Raji (cell line): Measurements from ENCODE around the gene ZNF215.

ENCODE experiments used
- POLR2A ChIP-seq: IDR thresholded peaks from 2 replicates; pipeline ENCODE4 v1.6.1; 2011; ENCODE audit warnings: low read depth, low read length, control low read depth; ENCODE audit not compliant: insufficient read depth

ZNF215 gene

DNA sequence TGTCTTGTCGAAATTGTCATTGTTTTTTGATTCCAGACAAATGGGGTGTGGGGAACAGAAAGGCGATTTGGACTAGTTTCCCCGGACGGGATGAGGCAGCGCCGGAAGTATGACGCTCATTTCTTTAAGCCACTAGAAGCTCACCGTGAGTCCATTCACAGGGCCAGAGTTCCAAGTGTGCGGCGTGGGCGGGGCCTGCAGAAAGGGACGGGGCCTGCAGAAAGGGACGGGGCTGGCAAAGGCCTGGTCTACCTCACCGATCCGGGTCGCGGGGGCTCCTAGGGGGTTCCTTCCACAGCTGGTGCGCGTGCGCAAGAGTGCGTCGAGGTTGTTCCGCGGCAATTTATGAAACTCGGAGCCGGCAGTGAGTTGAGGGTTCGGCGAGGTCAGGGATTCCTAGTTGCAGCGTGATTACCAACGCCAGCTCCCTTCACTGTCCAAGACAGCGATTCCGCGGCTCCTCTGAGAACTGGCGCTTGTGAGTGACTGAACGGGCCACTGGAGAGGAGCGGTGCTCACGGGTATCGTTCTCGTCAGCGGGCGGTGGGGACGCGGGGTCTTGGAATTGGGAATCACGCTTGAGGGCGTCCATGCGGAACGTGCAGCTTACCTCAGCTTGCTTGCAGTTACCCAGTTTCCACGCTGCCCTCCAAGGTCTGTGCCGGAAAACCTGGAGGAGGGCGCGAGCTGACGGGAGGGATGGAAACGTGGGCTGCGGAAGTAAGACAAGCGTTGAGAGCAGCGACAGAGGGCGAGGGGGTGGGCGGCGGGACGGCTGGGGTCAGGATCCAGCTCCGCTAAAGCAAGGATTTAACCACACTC lies at the start of gene ZNF215:
ZNF215 (plus strand) TSS at position 219 of the 822 bp plus-strand sequence. CDS start 5,847 bp downstream, outside the sequence.
- peak; percentile 61 for TF ChIP-seq POLR2A

DNA sequence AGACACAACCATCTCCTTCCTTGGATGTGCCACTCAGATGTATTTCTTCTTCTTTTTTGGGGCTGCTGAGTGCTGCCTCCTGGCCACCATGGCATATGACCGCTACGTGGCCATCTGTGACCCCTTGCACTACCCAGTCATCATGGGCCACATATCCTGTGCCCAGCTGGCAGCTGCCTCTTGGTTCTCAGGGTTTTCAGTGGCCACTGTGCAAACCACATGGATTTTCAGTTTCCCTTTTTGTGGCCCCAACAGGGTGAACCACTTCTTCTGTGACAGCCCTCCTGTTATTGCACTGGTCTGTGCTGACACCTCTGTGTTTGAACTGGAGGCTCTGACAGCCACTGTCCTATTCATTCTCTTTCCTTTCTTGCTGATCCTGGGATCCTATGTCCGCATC lies 49.3 kb upstream of the ZNF215 start:
- no peak for TF ChIP-seq POLR2A

DNA sequence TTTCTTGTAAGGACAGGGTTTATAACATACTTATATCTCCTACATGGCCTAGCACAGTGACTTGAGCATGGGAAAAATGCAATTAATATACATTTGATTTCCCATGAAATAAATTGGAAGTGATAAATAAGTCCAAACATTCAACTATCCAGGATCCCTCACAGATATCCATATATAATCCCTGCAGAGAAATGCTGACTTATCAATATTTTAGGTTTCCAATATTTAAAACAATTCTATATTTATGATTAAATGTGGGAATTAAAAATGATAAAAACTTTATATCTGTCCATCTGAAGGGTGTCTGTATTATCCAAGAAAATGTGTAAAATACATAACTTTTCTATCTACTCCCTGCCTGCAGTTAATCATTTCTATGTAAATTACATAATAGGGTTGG lies 43.5 kb upstream of the ZNF215 start:
- no peak for TF ChIP-seq POLR2A

GRCh38 chr11:6888830-6889229 lies 37.4 kb upstream of the ZNF215 start:
- no peak for TF ChIP-seq POLR2A

DNA sequence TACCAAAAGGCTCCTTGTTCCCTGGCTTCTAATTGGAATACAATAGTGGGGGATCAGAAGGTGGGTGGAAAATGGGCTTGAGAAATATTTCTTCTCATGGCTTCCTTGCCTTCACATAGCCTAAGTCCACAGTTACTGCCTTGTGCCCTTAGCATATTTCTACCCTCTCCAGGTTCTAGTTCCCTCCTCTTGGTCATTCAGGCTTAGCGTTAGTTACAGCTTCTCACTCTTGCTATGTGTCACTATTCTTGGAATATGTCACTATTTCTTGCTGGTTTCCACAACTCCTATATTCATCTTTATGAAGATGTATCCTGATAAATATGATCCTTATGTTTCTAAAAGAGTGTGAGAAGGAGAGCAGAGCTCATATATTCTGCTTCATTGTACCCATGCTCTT lies 36.4 kb upstream of the ZNF215 start:
- TF ChIP-seq POLR2A: no peak

DNA sequence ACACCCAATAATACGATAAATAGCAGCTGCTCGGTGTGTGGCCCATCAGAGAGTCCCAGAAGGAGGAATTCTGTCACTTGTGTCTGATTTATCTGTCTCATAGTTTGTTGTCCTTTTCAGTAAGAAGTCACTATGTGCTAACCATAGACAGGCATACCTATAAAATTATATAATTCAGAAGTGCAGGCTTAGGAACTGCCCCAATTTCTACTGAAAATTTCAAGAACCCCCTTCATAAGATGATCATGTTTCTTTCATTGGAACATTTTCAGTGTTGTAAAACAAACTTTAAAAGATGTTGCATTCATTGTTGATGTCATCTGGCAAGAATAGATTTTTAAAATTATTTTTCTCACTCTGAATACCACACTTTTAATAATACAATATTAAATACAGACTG lies 33.8 kb upstream of the ZNF215 start, which contains the start of gene OR2D2:
OR2D2 (minus strand) TSS at position 101 of the 400 bp plus-strand sequence; CDS start at position 101, 0 bp downstream.
- no peak for TF ChIP-seq POLR2A

DNA sequence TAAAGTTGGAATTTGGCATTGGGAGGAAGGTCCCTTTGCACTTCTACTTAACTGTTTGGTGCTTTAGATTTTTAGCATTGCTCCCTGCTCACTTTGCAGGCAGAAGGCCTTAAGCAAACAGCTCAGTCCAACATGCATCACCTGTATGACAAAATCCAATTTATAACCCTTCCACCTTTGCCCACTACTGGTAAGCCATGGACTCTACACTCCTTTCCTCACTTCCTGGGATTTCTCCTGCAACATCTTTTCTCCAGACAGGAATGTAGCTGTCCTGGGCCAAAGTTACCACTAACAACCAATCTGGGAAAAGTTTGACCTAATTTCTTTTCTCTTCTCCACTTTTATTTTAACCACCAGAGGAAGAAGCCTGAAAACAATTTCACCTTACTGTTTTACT lies 32.1 kb upstream of the ZNF215 start:
- TF ChIP-seq POLR2A: no peak

GRCh38 chr11:6895010-6895409 lies 31.2 kb upstream of the ZNF215 start:
- no peak for TF ChIP-seq POLR2A

DNA sequence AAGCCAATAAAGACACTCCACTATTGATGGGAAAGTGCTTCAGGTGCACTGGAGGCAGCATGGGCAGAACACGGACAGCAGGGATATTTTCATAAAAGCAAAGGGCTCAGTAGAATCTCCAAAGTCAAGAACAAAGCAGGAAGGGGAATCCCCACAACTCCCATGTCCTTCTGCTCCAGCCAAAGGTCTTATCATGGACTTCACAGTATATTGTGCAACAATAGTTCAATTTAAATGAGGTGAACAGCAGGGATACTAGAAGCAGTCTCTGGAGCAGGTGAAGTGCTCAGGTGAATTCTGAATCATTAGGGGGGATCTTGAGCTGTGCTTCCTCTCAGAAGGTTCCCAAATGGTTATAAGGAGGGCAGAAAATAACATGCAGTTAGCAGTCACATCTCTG lies 27.3 kb upstream of the ZNF215 start:
- no peak for TF ChIP-seq POLR2A

GRCh38 chr11:6900327-6900999 lies 25.8 kb upstream of the ZNF215 start:
- no peak for TF ChIP-seq POLR2A

DNA sequence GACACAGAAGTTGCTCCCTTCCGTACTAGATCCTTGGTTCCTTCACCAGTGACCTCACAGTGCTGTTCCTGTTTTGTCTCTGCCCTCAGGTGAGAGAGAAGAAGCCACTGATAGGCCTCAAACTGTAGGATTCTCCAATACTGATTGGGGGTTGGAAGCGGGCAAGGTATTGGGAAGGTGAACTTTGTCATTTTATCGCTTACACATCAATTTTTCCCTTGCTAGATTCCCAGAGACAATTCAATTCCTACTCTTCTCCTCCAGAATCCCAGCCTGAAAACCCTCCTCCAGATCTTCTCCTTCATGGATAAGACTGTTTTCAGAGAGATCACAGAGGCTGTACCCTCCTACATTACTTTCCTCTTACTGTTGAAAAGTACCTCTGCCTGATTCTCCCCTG lies 14.8 kb upstream of the ZNF215 start:
- no peak for TF ChIP-seq POLR2A

GRCh38 chr11:6911948-6912347 lies 14.3 kb upstream of the ZNF215 start:
- TF ChIP-seq POLR2A: no peak

DNA sequence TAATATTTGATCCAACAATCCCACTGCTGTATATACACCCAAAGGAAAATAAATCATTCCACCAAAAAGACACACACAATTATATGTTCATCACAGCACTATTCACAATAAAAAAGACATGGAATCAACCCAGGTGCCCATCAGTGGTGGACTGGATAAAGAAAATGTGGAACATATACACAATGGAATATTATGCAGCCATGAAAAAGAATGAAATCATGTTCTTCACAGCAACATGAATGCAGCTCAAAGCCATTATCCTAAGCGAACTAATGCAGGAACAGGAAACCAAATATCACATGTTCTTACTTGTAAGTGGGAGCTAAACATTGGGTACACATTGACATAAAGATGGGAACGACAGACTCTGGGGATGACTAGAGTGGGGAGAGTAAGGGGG lies 6.5 kb upstream of the ZNF215 start:
- TF ChIP-seq POLR2A: no peak

DNA sequence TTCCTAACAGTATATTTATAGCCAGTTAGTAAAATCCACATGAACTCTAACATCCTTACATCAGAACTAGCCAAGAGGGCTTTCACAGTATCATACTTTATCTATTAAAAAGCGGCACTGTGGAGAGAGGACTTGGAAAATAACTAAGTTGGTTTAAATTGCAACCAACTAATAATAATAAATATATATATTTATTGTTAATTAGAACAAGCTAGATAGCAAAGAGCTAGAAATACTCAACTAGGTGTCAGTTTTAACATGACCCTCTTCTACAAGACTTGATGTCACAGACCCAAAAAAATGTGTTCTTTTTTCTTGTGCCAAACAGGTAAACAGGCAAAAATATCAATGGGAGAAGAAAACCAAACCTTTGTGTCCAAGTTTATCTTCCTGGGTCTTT lies 5.5 kb upstream of the ZNF215 start, which contains the start of gene OR2D3:
OR2D3 (plus strand) TSS at position 301 of the 400 bp plus-strand sequence; CDS start at position 301, 0 bp downstream.
- TF ChIP-seq POLR2A: no peak

DNA sequence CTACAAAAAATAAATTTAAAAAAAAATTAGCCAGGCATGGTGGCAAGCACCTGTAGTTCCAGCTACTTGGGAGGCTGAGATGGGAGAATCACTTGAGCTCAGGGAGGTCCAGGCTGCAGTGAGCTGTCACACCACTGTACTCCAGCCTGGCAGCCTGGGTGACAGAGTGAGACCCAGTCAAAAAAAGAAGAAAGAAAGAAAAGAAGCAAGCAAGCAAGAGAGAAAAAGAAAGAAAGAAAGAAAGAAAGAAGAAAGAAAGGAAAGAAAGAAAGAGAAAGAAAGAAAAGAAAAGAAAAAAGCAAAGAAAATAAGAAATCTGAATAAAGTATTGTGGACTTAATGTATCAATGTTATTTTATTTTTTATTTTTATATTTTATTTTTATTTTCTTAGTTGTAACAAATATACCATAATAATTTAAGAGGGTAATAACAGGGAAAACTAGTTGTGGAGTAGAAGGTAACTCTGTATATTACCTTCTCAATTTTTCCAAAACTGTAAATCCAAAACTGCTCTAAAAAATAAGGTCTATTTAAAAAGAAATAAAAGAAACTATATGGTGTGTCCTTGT lies 1.1 kb upstream of the ZNF215 start:
- no peak for TF ChIP-seq POLR2A
